HepG2 (cell line): ENCODE data around the gene MAP3K2. TPM values are rescaled to one million over a fixed set of nuclear protein-coding genes. Genes with fewer than 3 reads are reported as not detected.

ENCODE experiments used
- ARNT2 ChIP-seq: sonication (generic); formaldehyde crosslinking; IDR thresholded peaks from 2 replicates; pipeline ENCODE4 v1.8.0; 2022; ENCODE audit warnings: mild to moderate bottlenecking, low read depth, missing genetic modification reagents, moderate library complexity
- JUND ChIP-seq: sonication (generic); formaldehyde crosslinking; IDR thresholded peaks from 2 replicates; pipeline ENCODE4 v1.8.0; 2022; ENCODE audit warnings: mild to moderate bottlenecking, missing genetic modification reagents
- MAFK ChIP-seq, 2 experiments: IDR thresholded peaks in 1 of 2; conservative IDR thresholded peaks in 1 of 2; 2 replicates each; pipeline ENCODE4 v1.6.1; 2011; ENCODE audit warnings: improper control_type of control experiment in 2 of 2, low read length in 2 of 2
- PRPF4 ChIP-seq: fragments of 200-400 bp; formaldehyde crosslinking; IDR thresholded peaks from 2 replicates; pipeline ENCODE4 v1.6.1; 2016; ENCODE audit warnings: low read length, low read depth; ENCODE audit not compliant: poor library complexity, severe bottlenecking
- SAFB2 ChIP-seq: sonication (generic); formaldehyde crosslinking; IDR thresholded peaks from 2 replicates; pipeline ENCODE4 v1.5.1; 2020; ENCODE audit warnings: missing genetic modification reagents, low read depth, mild to moderate bottlenecking, borderline replicate concordance
- ZFY ChIP-seq: sonication (generic); formaldehyde crosslinking; IDR thresholded peaks from 2 replicates; pipeline ENCODE4 v1.4.0; 2020; ENCODE audit warnings: missing genetic modification reagents
- ZNF20 ChIP-seq: sonication (generic); formaldehyde crosslinking; IDR thresholded peaks from 2 replicates; pipeline ENCODE4 v1.4.0; 2020; ENCODE audit warnings: mild to moderate bottlenecking, moderate library complexity, missing genetic modification reagents
- ZNF256 ChIP-seq: sonication (generic); formaldehyde crosslinking; conservative IDR thresholded peaks from 2 replicates; pipeline ENCODE4 v1.4.0; 2020; ENCODE audit warnings: missing genetic modification reagents
- ZNF367 ChIP-seq: sonication (generic); formaldehyde crosslinking; IDR thresholded peaks from 2 replicates; pipeline ENCODE4 v1.4.0; 2020; ENCODE audit warnings: missing genetic modification reagents, borderline replicate concordance
- ZNF562 ChIP-seq: sonication (generic); formaldehyde crosslinking; IDR thresholded peaks from 2 replicates; pipeline ENCODE4 v1.8.0; 2022; ENCODE audit warnings: missing genetic modification reagents, borderline replicate concordance
- ZNF776 ChIP-seq: sonication (generic); formaldehyde crosslinking; IDR thresholded peaks from 2 replicates; pipeline ENCODE4 v1.4.0; 2020; ENCODE audit warnings: mild to moderate bottlenecking, missing genetic modification reagents
- ZSCAN25 ChIP-seq: sonication (generic); formaldehyde crosslinking; IDR thresholded peaks from 2 replicates; pipeline ENCODE4 v1.8.0; 2022; ENCODE audit warnings: mild to moderate bottlenecking, missing genetic modification reagents
- polyA plus RNA-seq, 8 experiments: library from polyadenylated mRNA; depleted of rRNA in 3 of 8; stranded (reverse) in 7 of 8; unstranded in 1 of 8; fragments of >200 nt; fragmentation: Illumina TruSeq in 4 of 8; extraction: Trizol in 4 of 8; gene quantifications; 2 replicates each; pipeline versions ENCODE4 v1.2.1 to v1.2.3, GENCODE V29; 2011 to 2016; ENCODE audit warnings: low read depth in 4 of 8, missing spikeins in 1 of 8, mixed read lengths in 1 of 8; ENCODE audit not compliant: insufficient read depth in 1 of 8
- total RNA-seq, 5 experiments: library from RNA; depleted of rRNA; stranded (reverse); fragments of >200 nt; fragmentation: Illumina TruSeq; extraction: Trizol; gene quantifications; 2 replicates each; pipeline ENCODE4 v1.2.3, GENCODE V29; 2016; ENCODE audit warnings: low read depth in 1 of 5
- TF ChIP-seq, protein P1 (sequence below): sonication (generic); formaldehyde crosslinking; IDR thresholded peaks from 2 replicates; pipeline ENCODE4 v1.4.0; 2020; ENCODE audit warnings: low read depth, missing genetic modification reagents
- TF ChIP-seq, protein P2 (sequence below): sonication (generic); formaldehyde crosslinking; IDR thresholded peaks from 2 replicates; pipeline ENCODE4 v1.4.0; 2020; ENCODE audit warnings: low read depth, mild to moderate bottlenecking, missing genetic modification reagents
- TF ChIP-seq, protein P3 (sequence below): sonication (generic); formaldehyde crosslinking; IDR thresholded peaks from 2 replicates; pipeline ENCODE4 v1.4.0; 2020; ENCODE audit warnings: mild to moderate bottlenecking, missing genetic modification reagents, borderline replicate concordance
- TF ChIP-seq, protein P4 (sequence below): sonication (generic); formaldehyde crosslinking; conservative IDR thresholded peaks from 2 replicates; pipeline ENCODE4 v1.4.0; 2020; ENCODE audit warnings: missing genetic modification reagents
- TF ChIP-seq, protein P5 (sequence below): sonication (generic); formaldehyde crosslinking; IDR thresholded peaks from 2 replicates; pipeline ENCODE4 v1.5.0; 2020; ENCODE audit warnings: mild to moderate bottlenecking, missing genetic modification reagents

Gene MAP3K2
- total and polyA plus RNA-seq, 2 of the 13 experiments (the other 11 are each of a cell fraction or from before 2014, with no cell fraction given): 12.2 to 37.2 TPM

DNA sequence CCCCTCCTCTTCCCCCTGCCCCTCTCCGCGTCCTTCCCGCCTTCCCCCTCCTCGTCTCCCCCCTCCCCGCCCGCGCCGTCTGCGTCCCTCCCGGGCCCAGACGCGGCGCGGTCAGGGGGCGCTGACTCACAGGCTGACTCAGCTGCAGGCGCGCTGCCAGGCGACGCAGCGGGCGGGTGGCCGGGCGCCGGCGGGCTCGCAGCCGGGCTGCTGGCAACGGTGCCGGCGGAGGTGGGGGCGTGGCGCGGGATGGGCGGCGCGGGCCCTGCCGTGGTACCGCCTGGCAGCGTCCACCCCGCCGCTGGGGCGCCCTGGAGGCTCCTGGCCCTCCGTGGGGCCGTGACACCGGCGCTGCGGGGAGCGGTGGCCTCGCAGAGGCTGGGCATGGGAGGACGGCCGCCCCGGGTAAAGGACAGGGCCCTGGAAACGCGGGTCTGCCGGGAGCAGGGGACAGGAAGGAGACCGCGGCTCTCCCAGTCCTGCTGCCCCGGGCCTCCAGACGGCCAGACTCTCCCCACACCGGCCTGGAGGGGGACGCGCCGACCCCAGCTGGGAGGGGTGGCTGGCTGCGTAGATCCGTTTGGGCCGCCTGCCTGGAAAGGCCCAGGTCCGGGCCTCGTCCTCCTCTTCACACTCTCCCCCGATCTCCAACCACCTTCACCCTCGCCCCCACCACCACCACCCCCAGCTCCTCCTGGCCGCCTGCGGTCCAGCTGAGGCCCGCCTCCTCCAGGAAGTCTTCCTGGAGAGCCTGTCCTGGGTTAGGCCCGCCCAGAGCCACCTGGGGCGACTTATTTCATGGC, 20.4 kb upstream of the MAP3K2 start (continued):
- TF ChIP-seq, protein P1, sequence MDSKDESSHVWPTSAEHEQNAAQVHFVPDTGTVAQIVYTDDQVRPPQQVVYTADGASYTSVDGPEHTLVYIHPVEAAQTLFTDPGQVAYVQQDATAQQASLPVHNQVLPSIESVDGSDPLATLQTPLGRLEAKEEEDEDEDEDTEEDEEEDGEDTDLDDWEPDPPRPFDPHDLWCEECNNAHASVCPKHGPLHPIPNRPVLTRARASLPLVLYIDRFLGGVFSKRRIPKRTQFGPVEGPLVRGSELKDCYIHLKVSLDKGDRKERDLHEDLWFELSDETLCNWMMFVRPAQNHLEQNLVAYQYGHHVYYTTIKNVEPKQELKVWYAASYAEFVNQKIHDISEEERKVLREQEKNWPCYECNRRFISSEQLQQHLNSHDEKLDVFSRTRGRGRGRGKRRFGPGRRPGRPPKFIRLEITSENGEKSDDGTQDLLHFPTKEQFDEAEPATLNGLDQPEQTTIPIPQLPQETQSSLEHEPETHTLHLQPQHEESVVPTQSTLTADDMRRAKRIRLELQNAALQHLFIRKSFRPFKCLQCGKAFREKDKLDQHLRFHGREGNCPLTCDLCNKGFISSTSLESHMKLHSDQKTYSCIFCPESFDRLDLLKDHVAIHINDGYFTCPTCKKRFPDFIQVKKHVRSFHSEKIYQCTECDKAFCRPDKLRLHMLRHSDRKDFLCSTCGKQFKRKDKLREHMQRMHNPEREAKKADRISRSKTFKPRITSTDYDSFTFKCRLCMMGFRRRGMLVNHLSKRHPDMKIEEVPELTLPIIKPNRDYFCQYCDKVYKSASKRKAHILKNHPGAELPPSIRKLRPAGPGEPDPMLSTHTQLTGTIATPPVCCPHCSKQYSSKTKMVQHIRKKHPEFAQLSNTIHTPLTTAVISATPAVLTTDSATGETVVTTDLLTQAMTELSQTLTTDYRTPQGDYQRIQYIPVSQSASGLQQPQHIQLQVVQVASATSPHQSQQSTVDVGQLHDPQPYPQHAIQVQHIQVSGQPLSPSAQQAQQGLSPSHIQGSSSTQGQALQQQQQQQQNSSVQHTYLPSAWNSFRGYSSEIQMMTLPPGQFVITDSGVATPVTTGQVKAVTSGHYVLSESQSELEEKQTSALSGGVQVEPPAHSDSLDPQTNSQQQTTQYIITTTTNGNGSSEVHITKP (CRISPR knock-in tag): 0 out of 2 replicates have a peak, but pooled peaks have one; percentile 7
- TF ChIP-seq ZNF20 (CRISPR knock-in tag): 0 out of 2 replicates have a peak, but pooled peaks have one; percentile 57
- TF ChIP-seq ZSCAN25 (CRISPR knock-in tag): peak; percentile 71; the same call in 1 of the 2 replicates
- no peak; the same call in 1 of the 2 replicates for TF ChIP-seq SAFB2 (CRISPR knock-in tag)
- TF ChIP-seq, protein P2, sequence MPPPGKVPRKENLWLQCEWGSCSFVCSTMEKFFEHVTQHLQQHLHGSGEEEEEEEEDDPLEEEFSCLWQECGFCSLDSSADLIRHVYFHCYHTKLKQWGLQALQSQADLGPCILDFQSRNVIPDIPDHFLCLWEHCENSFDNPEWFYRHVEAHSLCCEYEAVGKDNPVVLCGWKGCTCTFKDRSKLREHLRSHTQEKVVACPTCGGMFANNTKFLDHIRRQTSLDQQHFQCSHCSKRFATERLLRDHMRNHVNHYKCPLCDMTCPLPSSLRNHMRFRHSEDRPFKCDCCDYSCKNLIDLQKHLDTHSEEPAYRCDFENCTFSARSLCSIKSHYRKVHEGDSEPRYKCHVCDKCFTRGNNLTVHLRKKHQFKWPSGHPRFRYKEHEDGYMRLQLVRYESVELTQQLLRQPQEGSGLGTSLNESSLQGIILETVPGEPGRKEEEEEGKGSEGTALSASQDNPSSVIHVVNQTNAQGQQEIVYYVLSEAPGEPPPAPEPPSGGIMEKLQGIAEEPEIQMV (CRISPR knock-in tag): peak; percentile 20; the same call in 1 of the 2 replicates
- TF ChIP-seq, protein P3, sequence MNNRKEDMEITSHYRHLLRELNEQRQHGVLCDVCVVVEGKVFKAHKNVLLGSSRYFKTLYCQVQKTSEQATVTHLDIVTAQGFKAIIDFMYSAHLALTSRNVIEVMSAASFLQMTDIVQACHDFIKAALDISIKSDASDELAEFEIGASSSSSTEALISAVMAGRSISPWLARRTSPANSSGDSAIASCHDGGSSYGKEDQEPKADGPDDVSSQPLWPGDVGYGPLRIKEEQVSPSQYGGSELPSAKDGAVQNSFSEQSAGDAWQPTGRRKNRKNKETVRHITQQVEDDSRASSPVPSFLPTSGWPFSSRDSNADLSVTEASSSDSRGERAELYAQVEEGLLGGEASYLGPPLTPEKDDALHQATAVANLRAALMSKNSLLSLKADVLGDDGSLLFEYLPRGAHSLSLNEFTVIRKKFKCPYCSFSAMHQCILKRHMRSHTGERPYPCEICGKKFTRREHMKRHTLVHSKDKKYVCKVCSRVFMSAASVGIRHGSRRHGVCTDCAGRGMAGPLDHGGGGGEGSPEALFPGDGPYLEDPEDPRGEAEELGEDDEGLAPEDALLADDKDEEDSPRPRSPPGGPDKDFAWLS: no peak
- TF ChIP-seq, protein P4, sequence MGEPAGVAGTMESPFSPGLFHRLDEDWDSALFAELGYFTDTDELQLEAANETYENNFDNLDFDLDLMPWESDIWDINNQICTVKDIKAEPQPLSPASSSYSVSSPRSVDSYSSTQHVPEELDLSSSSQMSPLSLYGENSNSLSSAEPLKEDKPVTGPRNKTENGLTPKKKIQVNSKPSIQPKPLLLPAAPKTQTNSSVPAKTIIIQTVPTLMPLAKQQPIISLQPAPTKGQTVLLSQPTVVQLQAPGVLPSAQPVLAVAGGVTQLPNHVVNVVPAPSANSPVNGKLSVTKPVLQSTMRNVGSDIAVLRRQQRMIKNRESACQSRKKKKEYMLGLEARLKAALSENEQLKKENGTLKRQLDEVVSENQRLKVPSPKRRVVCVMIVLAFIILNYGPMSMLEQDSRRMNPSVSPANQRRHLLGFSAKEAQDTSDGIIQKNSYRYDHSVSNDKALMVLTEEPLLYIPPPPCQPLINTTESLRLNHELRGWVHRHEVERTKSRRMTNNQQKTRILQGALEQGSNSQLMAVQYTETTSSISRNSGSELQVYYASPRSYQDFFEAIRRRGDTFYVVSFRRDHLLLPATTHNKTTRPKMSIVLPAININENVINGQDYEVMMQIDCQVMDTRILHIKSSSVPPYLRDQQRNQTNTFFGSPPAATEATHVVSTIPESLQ: no peak
- TF ChIP-seq ZNF256: 0 out of 2 replicates have a peak, but pooled peaks have one; percentile 25
- TF ChIP-seq ZFY: peak; percentile 88
- TF ChIP-seq JUND: peak; percentile 88
- peak; percentile 63; the same call in 1 of the 2 replicates for TF ChIP-seq ARNT2 (CRISPR knock-in tag)
- TF ChIP-seq ZNF367: no peak; the same call in 1 of the 2 replicates
- TF ChIP-seq, protein P5, sequence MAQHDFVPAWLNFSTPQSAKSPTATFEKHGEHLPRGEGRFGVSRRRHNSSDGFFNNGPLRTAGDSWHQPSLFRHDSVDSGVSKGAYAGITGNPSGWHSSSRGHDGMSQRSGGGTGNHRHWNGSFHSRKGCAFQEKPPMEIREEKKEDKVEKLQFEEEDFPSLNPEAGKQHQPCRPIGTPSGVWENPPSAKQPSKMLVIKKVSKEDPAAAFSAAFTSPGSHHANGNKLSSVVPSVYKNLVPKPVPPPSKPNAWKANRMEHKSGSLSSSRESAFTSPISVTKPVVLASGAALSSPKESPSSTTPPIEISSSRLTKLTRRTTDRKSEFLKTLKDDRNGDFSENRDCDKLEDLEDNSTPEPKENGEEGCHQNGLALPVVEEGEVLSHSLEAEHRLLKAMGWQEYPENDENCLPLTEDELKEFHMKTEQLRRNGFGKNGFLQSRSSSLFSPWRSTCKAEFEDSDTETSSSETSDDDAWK (CRISPR knock-in tag): no peak
- no peak for TF ChIP-seq PRPF4
- peak; percentile 90 for TF ChIP-seq ZNF776 (CRISPR knock-in tag)
- TF ChIP-seq MAFK (conservative IDR thresholded peaks at IDR 0.05 in 1 of 2, IDR thresholded peaks at IDR 0.05 in 1 of 2; ENCODE audit: low read length in 2 of 2): peak; percentile 51 to 80
- TF ChIP-seq ZNF562 (CRISPR knock-in tag): no peak
